ENCODE results near the gene SPAG4.

SPAG4 gene

GRCh38 chr20:35576816-35577215 is 38.8 kb upstream of the SPAG4 start:
- TF ChIP-seq, protein P1, sequence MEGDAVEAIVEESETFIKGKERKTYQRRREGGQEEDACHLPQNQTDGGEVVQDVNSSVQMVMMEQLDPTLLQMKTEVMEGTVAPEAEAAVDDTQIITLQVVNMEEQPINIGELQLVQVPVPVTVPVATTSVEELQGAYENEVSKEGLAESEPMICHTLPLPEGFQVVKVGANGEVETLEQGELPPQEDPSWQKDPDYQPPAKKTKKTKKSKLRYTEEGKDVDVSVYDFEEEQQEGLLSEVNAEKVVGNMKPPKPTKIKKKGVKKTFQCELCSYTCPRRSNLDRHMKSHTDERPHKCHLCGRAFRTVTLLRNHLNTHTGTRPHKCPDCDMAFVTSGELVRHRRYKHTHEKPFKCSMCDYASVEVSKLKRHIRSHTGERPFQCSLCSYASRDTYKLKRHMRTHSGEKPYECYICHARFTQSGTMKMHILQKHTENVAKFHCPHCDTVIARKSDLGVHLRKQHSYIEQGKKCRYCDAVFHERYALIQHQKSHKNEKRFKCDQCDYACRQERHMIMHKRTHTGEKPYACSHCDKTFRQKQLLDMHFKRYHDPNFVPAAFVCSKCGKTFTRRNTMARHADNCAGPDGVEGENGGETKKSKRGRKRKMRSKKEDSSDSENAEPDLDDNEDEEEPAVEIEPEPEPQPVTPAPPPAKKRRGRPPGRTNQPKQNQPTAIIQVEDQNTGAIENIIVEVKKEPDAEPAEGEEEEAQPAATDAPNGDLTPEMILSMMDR (IDR thresholded peaks at IDR 0.05; ENCODE audit: low read depth, low read length) = no peak
- H3K9me3 ChIP-seq = 0 out of 2 replicates have a peak, but pooled peaks cover 2% of the 10 kb centered on the region
- H3K4me1 ChIP-seq = no peaks in the 10 kb centered on the region
- H3K36me3 ChIP-seq = no peaks in the 10 kb centered on the region
- no peaks in the 10 kb centered on the region for H3K27me3 ChIP-seq
- no peak overlapping the region for H3K4me3 ChIP-seq (ENCODE audit: low read depth, low read length)
- DNase-seq = no peak

DNA sequence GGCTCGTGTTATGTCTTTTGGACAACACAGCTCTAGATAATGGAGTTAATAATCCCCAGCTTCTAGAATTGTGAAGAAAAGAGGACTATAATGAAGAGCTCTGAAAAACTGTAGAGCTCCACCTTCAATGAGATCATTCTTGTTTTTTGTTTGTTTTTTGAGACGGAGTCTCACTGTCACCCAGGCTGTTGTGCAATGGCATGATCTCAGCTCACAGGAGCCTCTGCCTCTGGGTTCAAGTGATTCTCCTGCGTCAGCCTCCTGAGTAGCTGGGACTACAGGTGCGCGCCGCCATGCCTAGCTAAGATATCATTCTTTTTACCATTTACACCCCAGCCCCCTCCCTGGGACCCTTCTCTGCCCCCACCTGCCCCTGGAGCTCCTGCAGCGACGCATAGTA is 37.2 kb upstream of the SPAG4 start:
- H3K9me3 ChIP-seq = no peaks in the 10 kb centered on the region
- TF ChIP-seq, protein P1 (IDR thresholded peaks at IDR 0.05; ENCODE audit: low read depth, low read length) = no peak
- H3K27me3 ChIP-seq = no peaks in the 10 kb centered on the region
- H3K36me3 ChIP-seq = no peaks in the 10 kb centered on the region
- DNase-seq = no peak
- H3K4me1 ChIP-seq = no peaks in the 10 kb centered on the region
- no peak overlapping the region for H3K4me3 ChIP-seq (ENCODE audit: low read depth, low read length)

DNA sequence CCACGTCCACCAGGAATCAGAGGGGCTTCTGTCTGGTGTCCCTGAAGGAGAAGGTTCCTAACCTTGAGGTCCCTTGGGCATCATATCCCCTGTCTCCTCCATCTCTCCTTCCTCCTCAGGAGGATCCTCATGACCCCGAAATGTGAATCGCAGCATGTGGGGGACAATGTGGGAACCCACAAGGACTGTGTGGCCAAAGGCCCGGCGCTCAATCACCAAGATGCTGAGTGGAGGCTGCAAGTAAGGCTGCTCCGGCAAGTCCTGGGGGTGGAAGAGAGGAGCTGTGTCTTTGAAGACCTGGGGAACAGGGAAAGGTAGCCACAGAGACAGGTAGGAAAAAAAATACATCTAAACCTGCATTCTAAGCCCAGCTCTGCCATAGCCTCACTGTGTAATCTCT is 36.4 kb upstream of the SPAG4 start:
- no peaks in the 10 kb centered on the region for H3K9me3 ChIP-seq
- H3K4me1 ChIP-seq = no peaks in the 10 kb centered on the region
- H3K27me3 ChIP-seq = no peaks in the 10 kb centered on the region
- no peak overlapping the region for H3K4me3 ChIP-seq (ENCODE audit: low read depth, low read length)
- H3K36me3 ChIP-seq = no peaks in the 10 kb centered on the region
- no peak for DNase-seq
- TF ChIP-seq, protein P1 (IDR thresholded peaks at IDR 0.05; ENCODE audit: low read depth, low read length) = no peak

- Histone ChIP-seq H3K4me3 (ENCODE audit: low read depth, low read length) (no peak overlapping the region), H3K4me1 (no peaks in the 10 kb centered on the region; the same call in 1 of the 2 replicates), H3K27me3 (no peaks in the 10 kb centered on the region), H3K36me3 (no peaks in the 10 kb centered on the region), H3K9me3 (no peaks in the 10 kb centered on the region)
- DNase-seq = no peak
- TF ChIP-seq, protein P1 (IDR thresholded peaks at IDR 0.05; ENCODE audit: low read depth, low read length) = no peak
These were observed 33.5 kb upstream of the SPAG4 start for GRCh38 chr20:35582131-35582530.

DNA sequence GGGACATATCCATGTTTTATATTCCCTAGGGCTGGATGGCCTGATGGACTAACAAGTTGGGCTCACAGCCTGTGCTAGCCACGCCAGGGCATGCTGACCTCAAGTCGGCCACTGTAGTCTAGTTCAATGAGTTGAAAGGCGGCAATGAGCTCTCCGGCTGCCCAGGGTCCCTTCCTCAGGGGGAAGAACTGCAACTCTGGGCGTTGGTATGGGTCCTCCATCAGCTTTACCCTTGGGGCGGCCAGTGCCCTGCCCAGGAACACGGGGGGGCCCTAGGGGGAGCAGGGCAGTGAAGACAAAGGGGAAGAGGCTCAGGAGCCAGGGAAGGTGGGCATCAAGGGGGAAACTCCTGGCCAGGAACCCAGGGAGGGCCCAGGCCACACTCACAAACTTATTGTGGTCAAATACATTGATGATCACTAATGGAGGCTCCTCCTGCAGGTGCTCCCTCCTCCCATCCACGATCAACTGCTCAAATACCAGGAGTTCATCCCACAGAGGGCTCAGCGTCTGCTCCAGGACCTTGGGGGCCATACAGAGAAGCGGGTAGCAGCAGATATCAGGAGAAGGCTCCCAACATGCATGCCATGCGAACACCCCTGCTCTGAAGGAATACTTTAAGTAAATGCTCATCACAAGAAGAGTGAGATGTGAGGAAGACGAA is 32.8 kb upstream of the SPAG4 start:
- no peak for DNase-seq
- Histone ChIP-seq H3K9me3 (no peaks in the 10 kb centered on the region), H3K36me3 (no peaks in the 10 kb centered on the region), H3K27me3 (no peaks in the 10 kb centered on the region), H3K4me1 (no peaks in the 10 kb centered on the region; the same call in 1 of the 2 replicates), H3K4me3 (ENCODE audit: low read depth, low read length) (no peak overlapping the region)
- TF ChIP-seq, protein P1 (IDR thresholded peaks at IDR 0.05; ENCODE audit: low read depth, low read length) = no peak

Data from BE2C (cell line).